HK-2 (cell line): Measurements from ENCODE around the gene CCDC13.

ENCODE experiments used
- DNase-seq: peaks from one replicate; pipeline ENCODE4 v3.0.0-alpha.2; 2018; ENCODE audit not compliant: unreplicated experiment

The CCDC13 gene

DNA sequence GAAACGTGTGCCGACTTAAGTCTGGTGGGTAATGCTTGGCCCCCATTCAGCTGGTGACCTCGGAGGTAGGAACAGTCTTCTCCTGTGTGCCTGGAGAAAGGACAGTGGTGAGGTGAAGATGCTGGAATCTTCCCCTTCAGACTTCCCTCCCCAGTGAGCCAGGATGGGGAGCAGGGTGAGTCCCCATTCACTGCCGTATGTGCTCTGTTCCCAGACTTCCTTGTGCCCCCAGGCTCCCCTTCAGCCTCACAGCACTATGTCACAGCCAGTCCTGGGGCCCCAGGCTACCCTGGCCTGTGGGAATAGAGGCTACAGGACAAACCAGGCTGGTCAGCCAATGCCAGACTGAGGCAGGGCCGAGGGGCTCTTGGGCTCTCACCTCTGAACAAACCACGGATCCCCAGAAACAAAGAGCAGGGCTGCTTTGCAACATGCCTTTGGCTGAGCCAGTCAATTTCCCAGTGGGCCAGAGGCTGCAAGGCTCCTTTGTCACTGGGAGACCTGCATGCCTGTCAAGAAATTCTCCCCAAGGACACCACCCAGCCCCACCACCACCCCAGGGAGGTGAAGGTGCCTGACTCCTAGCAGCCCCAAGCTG is 38.7 kb downstream of the CCDC13 start:
- no peak for DNase-seq

DNA sequence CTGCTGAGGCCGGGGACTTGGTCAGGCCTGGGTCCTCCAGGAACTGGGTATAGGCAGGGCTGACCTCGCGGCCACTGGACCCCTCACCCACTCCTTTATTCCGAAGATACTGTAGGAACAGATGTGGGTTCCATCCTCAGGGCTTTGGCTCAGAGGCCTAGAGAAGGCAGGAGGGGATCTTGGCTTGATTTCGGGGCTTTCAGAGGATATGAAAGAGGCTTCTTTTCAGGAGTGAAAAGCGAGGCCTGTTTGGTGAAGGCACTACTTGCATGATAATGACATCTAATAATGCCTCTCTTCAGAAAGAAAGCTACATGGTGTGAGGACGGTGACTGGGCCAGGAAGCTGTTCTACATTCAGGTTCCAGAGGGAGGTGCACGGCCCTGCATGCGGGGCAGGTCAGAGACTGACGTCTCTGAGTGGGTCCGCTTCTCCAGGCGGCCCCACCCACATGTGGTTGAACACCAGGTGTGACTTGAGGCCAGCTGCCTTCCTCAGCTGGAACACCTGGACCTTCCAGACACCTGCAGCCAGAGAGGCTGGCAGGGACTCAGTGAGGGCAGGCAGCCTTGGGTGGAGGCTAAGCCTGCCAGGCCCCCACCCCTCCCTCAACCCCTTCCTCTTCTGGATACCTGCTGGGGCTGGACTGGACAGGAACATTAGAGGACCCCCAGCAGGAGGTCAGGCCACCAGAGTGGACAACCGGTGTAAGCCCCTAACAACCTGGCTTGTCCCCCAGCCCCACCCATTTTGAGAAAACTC is 39.4 kb downstream of the CCDC13 start:
- no peak for DNase-seq

DNA sequence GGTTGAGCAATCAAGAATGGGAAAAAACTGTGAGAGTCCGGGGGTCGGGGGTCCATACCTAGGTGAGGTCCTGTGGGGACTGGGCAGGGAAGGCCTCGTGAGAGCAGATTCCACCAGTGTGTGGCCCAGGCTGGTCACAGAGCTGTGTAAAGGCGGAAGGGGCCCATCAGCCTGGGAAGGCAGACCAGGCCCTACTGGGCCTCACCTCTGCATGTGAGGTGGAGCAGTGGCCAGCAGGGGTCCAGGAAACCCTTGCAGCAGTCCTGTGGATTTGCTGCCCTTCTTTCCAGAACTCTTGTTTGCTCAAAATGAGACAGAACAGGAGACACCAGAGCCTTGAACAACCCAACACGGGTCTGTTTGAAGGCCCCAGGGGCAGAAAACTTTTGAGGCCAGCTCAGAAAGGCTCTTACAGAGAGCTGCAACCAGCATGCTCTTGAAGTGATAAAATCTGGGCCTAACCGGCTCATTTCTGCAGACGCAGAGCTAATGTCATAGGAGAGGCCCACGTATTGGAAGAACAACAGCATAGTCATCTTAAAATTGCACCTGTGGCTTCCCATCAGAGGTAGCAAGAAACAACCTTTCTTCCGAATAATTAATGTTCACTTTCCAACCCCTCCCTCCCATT is 40.1 kb downstream of the CCDC13 start:
- no peak for DNase-seq

DNA sequence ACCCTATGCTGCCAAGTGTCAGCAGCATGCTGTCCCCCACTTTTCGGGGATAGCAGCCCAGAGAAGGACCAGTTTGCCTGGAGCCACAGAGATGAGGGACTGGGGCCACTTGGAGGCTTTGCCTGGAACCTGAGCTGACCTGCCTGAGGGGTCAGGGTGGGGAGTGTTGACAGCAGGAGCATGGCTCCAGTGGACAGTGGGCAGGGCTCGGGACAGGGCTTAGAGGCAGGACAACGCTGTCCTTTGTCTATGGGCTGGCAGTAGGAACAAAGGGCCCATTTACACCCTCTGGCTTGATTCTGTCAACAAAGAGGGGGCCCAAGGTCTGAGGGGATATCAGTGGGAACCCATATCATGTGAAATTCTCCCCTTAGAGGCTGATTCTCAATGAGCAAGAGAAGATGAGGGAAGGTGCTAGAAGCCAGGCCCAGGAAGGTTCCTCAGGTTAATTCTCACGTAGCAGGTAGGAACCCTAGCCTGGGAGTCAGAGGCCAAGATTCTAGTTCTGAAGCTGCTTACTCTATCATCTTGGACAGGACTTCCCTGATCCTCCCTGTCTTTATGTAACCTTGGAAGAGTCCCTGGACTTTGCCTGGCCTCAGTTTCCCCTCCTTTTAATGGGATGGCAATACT is 40.7 kb downstream of the CCDC13 start:
- no peak for DNase-seq

DNA sequence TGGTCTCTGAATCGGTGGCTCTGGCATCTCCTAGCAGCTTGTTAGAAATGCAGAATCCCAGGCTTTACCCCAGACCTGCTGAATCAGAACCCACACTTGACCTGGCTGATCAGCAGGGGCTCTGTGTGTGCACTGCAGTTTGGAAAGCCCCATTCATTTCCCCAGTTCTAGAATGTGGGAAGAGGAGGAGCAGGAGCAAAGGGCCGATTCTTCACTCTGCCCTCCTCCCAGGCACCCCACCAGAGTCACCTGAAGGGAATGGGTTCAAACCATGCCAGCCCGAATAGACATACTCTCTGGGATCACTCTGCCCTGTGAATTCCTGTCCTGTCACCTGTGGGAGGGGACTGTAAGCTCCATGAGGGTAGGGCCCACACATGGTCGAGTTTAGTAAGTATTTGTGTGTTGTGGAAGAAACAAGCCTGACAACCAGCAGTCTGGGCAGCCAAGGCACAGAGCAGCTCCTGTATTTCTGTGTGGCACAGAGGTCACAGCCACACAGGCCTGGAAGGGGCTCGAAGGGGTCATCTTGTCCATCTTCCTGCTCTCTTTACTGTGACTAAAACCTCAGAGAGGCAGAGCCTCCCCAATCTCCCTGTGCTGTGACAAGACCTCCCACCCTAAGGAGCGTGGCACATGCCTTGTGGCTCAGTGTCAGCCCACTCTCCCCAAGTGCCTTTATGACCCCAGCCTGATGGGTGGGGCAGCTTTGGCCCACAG is 41.4 kb downstream of the CCDC13 start:
- no peak for DNase-seq

DNA sequence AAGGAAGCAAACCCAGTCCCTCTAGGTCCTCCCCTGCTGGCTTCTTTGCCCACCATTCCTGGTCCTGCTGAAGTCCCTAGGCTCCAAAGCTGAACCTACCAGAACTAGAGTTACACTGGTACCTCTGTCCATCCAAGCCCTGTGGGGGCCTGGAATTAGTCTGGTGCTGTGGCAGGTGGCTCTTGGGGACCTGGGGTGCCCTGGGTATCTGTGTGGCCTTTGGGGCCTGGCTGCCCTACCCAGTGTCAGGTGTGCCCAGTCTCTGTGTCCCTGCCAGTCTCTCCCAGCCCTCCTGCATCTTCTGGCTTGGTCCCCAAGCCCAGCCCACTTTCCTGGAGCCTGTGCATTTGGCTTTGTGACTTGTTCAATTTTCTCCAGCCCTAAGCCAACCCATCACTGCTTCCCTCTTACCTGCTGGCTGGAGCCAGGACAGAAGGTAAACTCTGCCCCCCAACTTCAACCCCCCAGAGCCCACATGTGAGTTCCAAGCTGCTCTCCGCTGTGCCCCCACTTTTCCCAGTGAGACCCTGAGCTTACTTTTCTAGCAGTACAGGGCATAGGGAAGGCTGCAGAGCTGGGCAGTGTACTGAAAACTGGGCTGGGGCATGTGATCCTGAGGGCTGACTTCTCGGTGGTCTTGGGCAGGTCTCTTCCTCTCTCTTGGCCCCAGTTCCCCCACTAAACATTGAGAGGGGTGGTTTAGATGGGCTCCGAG is 42.2 kb downstream of the CCDC13 start:
- DNase-seq = no peak

DNA sequence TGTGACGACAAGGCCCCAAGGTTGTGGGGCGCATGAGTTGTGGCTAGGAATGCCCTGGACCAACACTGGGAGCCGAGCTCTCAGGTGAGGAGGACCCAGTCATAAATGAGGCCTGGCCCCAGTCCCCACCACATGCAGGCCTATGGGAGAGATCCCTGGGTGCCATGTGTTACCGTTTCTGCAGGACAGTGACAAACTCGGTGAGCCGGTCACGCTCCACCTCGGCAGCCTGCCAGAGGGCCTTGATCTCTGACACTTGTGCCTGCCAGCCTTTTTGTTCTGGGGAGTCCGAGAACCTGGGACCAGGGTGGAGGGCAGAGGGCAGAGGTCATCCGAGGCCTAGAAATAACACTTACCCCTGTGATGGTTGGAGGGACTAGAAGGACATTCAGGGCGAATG is 42.8 kb downstream of the CCDC13 start:
- no peak for DNase-seq

DNA sequence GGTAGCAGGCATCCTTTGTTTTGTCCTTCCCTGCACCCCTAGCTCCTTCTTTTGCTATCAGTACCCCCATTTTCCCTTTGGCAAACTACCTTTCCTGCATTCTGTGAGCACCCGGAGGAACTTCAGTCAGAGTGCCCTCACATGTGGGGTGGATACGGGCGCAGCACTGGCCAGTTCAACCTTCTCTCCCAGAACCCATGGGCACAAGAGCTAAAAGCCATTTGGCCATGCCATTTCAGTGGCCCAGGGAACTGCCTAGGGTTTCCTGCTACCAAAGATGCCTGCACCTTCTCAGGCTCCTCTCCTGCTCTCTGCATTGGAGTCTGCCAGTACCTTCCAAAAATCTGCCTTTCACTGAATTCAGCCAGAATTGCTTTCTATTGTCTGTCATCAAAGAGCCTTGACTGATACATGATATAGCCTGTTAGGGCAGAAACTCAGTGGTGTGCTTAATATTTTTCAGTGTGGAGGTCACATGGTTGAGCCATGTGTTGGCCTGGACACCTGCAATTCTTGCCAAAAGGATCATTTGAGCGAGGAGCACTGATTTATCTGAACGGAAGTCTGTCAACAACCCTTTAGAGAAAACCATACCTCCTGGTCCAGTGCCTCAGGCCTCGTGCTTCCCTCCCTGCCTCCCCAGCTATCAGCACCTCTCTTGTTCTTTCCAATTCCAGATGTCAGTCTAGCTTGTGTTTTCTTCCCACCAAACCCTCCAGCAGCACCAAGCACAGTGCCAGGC is 43.5 kb downstream of the CCDC13 start:
- no peak for DNase-seq

DNA sequence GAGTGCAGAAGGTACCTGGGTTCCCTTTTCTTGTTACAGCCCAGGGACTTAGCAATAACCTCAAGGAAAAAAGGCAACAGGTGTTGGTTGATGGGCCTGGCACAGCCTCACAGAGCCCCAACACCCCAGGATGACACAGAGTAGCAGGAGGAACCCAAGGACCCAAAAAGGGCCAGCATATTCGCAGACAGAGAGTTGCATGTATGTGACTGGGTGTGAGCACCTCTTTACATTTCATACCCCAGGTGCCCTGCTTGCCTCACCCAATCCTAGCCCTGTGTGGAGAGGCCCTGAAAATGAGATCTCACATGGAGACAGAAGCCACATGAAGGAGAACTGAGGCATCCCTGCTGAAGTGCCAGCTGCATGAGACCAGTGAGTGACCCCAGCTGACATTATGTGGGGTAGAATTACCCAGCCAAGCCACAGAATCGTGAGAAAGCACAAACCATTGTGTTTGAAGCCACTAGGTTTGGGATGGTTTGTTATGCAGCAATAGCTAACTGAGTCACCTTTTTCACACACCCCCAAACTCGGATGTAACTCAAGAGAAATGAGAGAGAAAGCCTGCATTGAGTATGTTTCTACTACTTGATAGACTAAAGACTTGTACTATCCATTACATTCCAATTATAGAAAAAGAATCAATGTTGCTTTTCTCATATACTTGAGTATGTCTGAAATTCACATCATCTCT is 44.2 kb downstream of the CCDC13 start:
- DNase-seq = no peak

DNA sequence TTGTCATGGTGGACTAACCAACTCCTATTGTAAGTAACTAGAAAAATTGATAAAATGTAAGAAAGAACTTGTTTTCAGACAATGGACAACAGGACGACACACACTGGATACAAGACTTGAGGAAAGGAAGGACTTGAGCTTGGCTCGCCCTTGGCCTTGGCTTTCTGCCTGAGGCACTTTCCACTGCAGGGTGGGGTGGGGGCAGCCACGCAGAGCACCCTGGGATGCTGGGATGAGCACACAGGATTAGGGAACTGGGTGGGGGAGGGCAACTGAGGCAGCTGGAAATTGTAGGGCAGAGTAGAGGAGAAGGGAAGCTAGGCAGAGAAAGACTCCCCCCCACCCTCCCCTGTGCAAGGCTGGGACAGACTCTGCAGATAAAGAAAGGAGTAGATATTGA is 45.0 kb downstream of the CCDC13 start:
- no peak for DNase-seq

DNA sequence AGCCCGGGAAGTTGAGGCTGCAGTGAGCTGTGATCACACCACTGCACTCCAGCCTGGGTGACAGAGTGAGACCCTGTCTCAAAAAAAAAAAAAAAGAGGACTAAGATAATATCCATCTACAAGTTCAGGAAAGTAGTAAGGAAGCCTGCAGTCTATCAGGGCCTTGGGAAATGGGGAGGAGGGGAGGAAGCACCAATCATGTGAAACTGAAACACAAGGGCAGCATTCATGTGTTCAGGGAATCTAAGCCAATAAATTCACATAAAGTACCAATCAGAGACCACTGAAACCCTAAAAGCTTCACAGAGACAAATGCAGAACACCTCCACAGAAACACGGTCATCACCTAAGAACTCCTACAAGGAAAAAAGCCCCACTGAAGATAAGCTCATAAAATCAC is 47.6 kb downstream of the CCDC13 start:
- no peak for DNase-seq

DNA sequence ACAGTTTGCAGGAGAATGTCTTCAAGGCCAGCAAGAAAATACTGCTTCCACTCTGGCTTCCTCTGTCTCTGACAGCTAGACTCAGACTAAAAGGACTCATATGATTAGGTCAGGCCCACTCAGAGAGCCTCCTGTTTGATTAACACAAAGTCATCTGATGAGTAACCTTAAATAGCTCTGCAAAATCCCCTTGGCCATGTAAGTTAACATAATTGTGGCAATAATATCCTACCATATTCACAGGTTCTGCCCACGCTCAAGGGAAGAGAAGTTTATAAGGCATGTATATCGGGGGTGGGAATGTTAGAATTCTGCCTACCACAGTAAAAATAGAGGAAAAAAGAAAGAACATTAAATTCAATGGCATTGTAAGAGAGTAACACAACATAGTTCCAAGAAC is 49.8 kb downstream of the CCDC13 start:
- no peak for DNase-seq
